ENCODE data around the gene BCAR3.
A peak's percentile ranks its signal among the peaks of the same experiment; 100 is the strongest.

BCAR3 gene

GRCh38 chr1:93629101-93630059 lies 52.3 kb downstream of the BCAR3 start:
- ATAC-seq (peak; percentile 76), DNase-seq (ENCODE audit: low spot score in 2 of 2) (peak in 1 of 2 donors; percentile 33)
- no peaks in the 10 kb centered on the region for H3K36me3 Mint-ChIP-seq
- H3K4me1 Mint-ChIP-seq, result peaks cover 5% of the 10 kb centered on the region
- no peak overlapping the region for H3K27ac Mint-ChIP-seq
- no peak overlapping the region for H3K4me3 Mint-ChIP-seq
- no peaks in the 10 kb centered on the region for H3K9me3 Mint-ChIP-seq

GRCh38 chr1:93628681-93629080 lies 53.0 kb downstream of the BCAR3 start:
- Mint-ChIP-seq H3K27ac (peak overlapping the region; percentile 1), H3K4me1 (peaks cover 5% of the 10 kb centered on the region), H3K36me3 (no peaks in the 10 kb centered on the region), H3K4me3 (no peak overlapping the region), H3K9me3 (no peaks in the 10 kb centered on the region)
- DNase-seq (ENCODE audit: low spot score in 2 of 2), result no peak
- ATAC-seq, result no peak

GRCh38 chr1:93625582-93626327 lies 55.9 kb downstream of the BCAR3 start:
- ATAC-seq, result no peak
- DNase-seq (ENCODE audit: low spot score in 2 of 2), result no peak
- no peaks in the 10 kb centered on the region for H3K9me3 Mint-ChIP-seq
- H3K27ac Mint-ChIP-seq, result no peak overlapping the region
- H3K4me3 Mint-ChIP-seq, result no peak overlapping the region
- no peaks in the 10 kb centered on the region for H3K36me3 Mint-ChIP-seq
- H3K4me1 Mint-ChIP-seq, result peaks cover 5% of the 10 kb centered on the region

DNA sequence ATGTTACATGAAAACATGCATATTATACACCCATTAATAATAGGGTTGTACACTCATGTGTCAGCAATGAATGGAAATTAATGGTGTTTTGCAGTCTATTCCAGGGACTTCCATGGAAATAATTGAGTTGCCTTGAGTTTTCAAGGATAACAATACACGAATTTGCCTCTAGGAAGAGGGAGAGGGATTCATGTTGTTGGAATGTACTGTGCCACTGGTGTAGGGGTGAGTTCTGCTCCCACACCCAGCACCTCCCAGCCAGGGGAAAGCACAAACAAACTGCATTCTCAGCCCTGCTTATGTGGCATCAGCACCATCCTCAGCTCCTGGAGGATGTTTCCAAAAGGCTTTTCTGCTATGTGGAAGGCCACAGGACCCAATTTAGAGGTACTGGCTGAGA lies 57.8 kb downstream of the BCAR3 start:
- no peak for ATAC-seq
- Mint-ChIP-seq H3K4me1 (no peaks in the 10 kb centered on the region), H3K9me3 (no peaks in the 10 kb centered on the region), H3K36me3 (no peaks in the 10 kb centered on the region), H3K4me3 (no peak overlapping the region), H3K27ac (no peak overlapping the region)
- no peak for DNase-seq (ENCODE audit: low spot score in 2 of 2)

- no peaks in the 10 kb centered on the region for H3K9me3 Mint-ChIP-seq
- H3K4me1 Mint-ChIP-seq, result no peaks in the 10 kb centered on the region
- no peaks in the 10 kb centered on the region for H3K36me3 Mint-ChIP-seq
- H3K4me3 Mint-ChIP-seq, result no peak overlapping the region
- DNase-seq (ENCODE audit: low spot score in 2 of 2) (no peak), ATAC-seq (no peak)
- H3K27ac Mint-ChIP-seq, result no peak overlapping the region
These were observed 58.2 kb downstream of the BCAR3 start for GRCh38 chr1:93623436-93623835.

DNA sequence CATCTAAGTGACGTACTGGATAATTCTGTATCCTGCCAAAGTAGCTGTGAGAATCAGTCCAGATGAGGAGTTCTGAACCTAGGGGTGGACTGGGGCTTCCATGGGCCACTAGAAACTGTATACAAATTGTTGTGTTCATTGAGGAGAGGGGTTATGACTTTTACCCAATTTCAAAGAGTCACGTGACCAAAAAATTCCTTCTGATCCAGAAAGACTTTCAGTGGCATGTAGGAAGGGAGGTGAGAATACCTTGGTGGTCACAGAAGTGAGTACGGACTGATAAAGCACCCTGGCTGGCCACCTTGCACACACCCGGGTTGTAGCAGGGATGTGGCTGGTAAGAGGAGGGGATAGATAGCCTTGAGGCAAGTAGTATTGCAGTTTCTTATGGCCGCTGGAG lies 60.4 kb downstream of the BCAR3 start:
- DNase-seq (ENCODE audit: low spot score in 2 of 2), result no peak

GRCh38 chr1:93620841-93621210 lies 60.8 kb downstream of the BCAR3 start:
- no peaks in the 10 kb centered on the region for H3K9me3 Mint-ChIP-seq
- no peak overlapping the region for H3K27ac Mint-ChIP-seq
- DNase-seq (ENCODE audit: low spot score in 2 of 2) (no peak), ATAC-seq (no peak)
- peaks cover 3% of the 10 kb centered on the region for H3K36me3 Mint-ChIP-seq
- H3K4me3 Mint-ChIP-seq, result no peak overlapping the region
- H3K4me1 Mint-ChIP-seq, result peaks cover 16% of the 10 kb centered on the region

More for the DNA sequence above, 60.4 kb downstream of the BCAR3 start:
- Mint-ChIP-seq H3K9me3 (no peaks in the 10 kb centered on the region), H3K4me1 (peaks cover 12% of the 10 kb centered on the region), H3K4me3 (no peak overlapping the region), H3K27ac (no peak overlapping the region), H3K36me3 (no peaks in the 10 kb centered on the region)
- ATAC-seq, result no peak

DNA sequence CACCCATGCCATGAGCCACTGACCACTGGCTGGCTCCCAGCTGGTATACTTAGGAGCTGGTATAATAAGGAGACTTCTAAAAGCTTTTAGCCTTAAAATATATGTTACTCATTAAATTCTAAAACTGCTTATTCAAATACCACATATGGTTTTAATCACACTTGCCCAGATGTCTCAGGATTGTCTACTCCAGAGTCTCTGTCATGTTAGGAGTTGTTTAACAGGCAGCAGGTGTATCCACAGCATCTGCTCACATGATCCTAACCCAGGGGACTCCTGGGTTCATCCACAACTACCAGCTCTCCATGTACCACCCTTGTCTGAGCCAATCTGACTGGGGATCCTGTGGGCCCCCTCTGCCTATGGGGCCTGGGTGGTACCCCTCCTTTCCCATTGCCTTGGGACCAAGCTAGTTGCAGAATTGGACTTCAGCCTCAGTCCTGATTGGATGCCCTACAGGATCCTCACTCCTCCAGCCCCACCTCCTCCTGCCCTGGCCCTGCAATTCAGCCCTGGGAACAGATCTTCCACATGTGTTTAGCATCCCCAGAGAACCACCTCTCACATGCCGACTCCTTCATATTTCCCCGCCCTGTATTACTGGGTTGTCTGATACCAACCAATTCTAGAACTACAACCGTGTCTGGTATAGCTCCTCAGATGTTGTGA lies 61.3 kb downstream of the BCAR3 start:
- Mint-ChIP-seq H3K4me1 (peaks cover 21% of the 10 kb centered on the region), H3K9me3 (no peaks in the 10 kb centered on the region), H3K4me3 (no peak overlapping the region), H3K27ac (no peak overlapping the region), H3K36me3 (peaks cover 6% of the 10 kb centered on the region)
- ATAC-seq (no peak), DNase-seq (ENCODE audit: low spot score in 2 of 2) (no peak)

DNA sequence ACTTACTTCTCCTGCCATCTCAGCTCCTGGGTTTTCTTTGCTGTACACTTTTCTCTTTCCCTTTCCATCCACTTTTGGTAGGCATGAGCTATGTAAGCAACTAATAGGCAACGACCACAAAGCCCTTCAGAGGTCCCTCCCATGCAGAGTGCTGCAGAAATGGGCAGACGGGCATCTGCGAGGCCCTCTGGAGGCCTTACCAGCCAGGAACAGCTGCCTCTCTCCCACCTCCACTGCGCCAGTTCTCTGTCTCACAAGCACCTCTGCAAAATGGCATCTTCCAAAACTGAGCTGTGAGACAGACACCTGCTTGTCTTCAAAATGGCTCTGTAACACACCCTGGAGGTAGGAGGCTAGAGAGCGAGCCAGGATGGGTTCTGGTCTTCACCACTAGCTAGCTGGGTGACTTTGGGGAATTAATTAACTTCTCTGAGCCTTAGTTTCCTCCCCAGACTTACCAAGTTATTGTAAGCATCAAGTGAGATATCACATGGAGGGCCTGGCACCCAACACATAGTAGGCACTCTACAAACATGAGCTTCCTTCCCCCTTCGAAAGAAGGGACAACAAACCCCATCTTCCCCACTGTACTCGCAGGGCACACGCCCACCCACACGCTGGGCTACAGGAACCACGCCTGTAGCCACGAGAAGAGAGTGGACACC lies 62.0 kb downstream of the BCAR3 start:
- DNase-seq (ENCODE audit: low spot score in 2 of 2), result no peak
- Mint-ChIP-seq H3K9me3 (no peaks in the 10 kb centered on the region), H3K4me3 (no peak overlapping the region), H3K36me3 (peaks cover 6% of the 10 kb centered on the region), H3K27ac (no peak overlapping the region), H3K4me1 (peaks cover 28% of the 10 kb centered on the region)
- ATAC-seq, result no peak

GRCh38 chr1:93617670-93618499 lies 63.8 kb downstream of the BCAR3 start:
- no peak overlapping the region for H3K4me3 Mint-ChIP-seq
- H3K4me1 Mint-ChIP-seq, result peaks cover 36% of the 10 kb centered on the region
- DNase-seq (ENCODE audit: low spot score in 2 of 2) (no peak), ATAC-seq (no peak)
- H3K36me3 Mint-ChIP-seq, result peaks cover 12% of the 10 kb centered on the region
- no peaks in the 10 kb centered on the region for H3K9me3 Mint-ChIP-seq
- peak overlapping the region; percentile 29 for H3K27ac Mint-ChIP-seq

DNA sequence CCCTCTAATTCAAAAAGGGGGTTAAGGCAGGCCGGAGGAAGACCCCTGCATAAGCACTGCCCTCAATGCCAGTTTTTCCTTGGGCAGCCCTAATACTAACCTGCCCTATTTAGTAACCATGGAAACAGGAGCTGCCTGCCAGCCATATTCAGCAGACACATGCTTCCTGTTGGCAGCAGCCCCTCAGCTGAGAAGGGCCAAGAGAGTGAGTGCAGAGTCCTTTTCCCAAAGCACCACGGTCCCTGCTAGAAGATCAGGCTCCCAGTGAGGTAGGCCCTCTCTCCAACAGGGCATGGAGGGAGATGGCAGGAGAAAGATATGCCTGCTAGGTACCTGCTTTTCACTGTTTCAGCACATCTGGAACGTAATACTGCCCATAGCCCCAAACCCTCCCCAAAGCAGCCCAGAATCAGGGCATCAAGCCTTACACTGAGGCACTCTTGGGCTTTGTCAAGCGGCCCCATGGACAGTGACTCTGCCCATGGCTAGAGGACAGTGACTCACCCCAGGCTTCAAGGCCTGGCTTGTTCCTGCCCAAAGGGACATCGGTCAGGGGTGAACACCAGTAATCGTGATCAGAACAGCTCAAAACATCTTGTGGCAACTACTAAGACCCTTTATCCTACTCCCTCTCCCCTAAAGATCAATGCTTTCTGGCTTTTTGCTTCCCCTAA lies 64.5 kb downstream of the BCAR3 start:
- ATAC-seq (no peak), DNase-seq (ENCODE audit: low spot score in 2 of 2) (no peak)
- Mint-ChIP-seq H3K9me3 (no peaks in the 10 kb centered on the region), H3K4me3 (no peak overlapping the region), H3K4me1 (peaks cover 36% of the 10 kb centered on the region), H3K36me3 (peaks cover 12% of the 10 kb centered on the region), H3K27ac (peak overlapping the region; percentile 29)

GRCh38 chr1:93616221-93616995 lies 65.2 kb downstream of the BCAR3 start:
- no peak for ATAC-seq
- peaks cover 36% of the 10 kb centered on the region for H3K4me1 Mint-ChIP-seq
- H3K27ac Mint-ChIP-seq, result peak overlapping the region; percentile 88
- H3K36me3 Mint-ChIP-seq, result peaks cover 12% of the 10 kb centered on the region
- no peak for DNase-seq (ENCODE audit: low spot score in 2 of 2)
- no peaks in the 10 kb centered on the region for H3K9me3 Mint-ChIP-seq
- H3K4me3 Mint-ChIP-seq, result peak overlapping the region; percentile 60

DNA sequence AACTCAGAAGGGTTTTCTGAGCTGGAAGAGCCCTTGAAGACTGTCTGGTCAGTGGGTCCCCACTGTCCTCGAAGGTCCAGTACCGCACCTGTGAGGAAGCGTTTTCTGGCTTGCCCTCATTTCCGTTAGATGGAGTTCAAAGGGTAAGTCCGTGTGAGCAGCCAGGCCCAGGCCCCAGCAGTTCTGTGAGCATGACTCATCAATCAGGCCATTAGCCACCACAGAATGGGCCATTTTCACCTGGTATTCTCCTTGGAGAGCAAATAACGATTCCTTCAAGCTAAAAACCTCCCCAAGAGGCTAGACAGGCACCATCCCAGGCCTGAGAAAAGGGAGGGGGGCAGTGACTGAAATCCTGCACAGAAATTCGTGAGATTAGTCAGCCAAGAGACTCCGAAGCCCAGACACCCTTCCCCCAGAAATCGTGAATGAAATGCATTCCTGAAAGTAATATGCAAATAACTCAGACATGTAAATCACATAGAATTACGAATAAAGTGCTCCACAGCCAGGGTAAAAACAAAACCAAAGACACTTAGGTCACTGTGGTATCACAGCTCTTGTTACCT lies 66.0 kb downstream of the BCAR3 start:
- ATAC-seq, result peak; percentile 86
- Mint-ChIP-seq H3K4me3 (peak overlapping the region; percentile 60), H3K9me3 (no peaks in the 10 kb centered on the region), H3K27ac (peak overlapping the region; percentile 88), H3K4me1 (peaks cover 36% of the 10 kb centered on the region), H3K36me3 (peaks cover 12% of the 10 kb centered on the region)
- DNase-seq (ENCODE audit: low spot score in 2 of 2), result peak; percentile 46 to 86

All from stimulated activated effector memory CD8-positive, alpha-beta T cell treated with anti-CD3 and anti-CD28 coated beads, Interleukin-12 subunit alpha, Interleukin-12 subunit beta, amount 100 ng/mL, for 72 hours (primary cell).